B cell (primary cell): Measurements from ENCODE around the gene CDC42SE2.

ENCODE experiments used
- EZH2 ChIP-seq: IDR thresholded peaks from 2 replicates; pipeline ENCODE4 v1.6.1; 2012; ENCODE audit warnings: borderline replicate concordance, low read depth, mild to moderate bottlenecking, moderate library complexity, low read length; ENCODE audit not compliant: insufficient read depth, poor library complexity, severe bottlenecking
- TF ChIP-seq, protein P1 (sequence below): fragments of 200-600 bp; IDR thresholded peaks from one replicate; pipeline ENCODE4 v1.8.0; 2022; ENCODE audit warnings: antibody characterized with exemption, mild to moderate bottlenecking

DNA sequence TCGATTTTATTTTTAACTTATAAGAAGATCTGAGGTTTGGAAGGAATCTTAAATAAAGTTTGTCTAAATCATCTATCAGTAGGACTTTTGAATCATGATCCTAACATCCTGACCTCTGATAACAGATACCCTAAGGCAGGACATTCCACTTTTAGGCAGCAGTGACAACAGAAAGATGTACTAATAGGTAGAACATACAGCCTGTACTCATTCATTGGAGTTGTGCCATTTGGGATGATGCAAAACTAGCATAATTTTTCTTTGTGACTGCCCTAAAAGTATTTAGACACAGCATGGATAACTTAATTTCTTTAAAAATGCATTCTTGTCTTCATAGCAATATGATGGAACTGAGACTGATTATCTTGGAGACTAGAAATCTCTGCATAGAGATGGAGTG lies 39.7 kb downstream of the CDC42SE2 start:
- TF ChIP-seq, protein P1, sequence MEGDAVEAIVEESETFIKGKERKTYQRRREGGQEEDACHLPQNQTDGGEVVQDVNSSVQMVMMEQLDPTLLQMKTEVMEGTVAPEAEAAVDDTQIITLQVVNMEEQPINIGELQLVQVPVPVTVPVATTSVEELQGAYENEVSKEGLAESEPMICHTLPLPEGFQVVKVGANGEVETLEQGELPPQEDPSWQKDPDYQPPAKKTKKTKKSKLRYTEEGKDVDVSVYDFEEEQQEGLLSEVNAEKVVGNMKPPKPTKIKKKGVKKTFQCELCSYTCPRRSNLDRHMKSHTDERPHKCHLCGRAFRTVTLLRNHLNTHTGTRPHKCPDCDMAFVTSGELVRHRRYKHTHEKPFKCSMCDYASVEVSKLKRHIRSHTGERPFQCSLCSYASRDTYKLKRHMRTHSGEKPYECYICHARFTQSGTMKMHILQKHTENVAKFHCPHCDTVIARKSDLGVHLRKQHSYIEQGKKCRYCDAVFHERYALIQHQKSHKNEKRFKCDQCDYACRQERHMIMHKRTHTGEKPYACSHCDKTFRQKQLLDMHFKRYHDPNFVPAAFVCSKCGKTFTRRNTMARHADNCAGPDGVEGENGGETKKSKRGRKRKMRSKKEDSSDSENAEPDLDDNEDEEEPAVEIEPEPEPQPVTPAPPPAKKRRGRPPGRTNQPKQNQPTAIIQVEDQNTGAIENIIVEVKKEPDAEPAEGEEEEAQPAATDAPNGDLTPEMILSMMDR: no peak
- no peak for TF ChIP-seq EZH2
